Stimulated activated naive CD4-positive, alpha-beta T cell treated with Interleukin-2 at 50 U/mL for 16 hours (primary cell): ENCODE results near the gene ANGEL2.
"Not testable (repeated sequence)": the region's sequence is repeated elsewhere in the genome, so short reads cannot be mapped to it uniquely, and the experiment has no call there.

Experiments
- DNase-seq: peaks from one replicate; lab custom pipeline; 2025; lab: John Stamatoyannopoulos, UW

The ANGEL2 gene

GRCh38 chr1:213017447-213018273 is 2.0 kb upstream of the ANGEL2 start:
- no peak for DNase-seq

GRCh38 chr1:213014642-213015041 is 1.0 kb downstream of the ANGEL2 start:
- DNase-seq = no peak

- no peak for DNase-seq
Measured at GRCh38 chr1:213008564-213008963, 7.1 kb downstream of the ANGEL2 start.

GRCh38 chr1:213003256-213003655 is 12.4 kb downstream of the ANGEL2 start:
- DNase-seq = no peak

- DNase-seq = no peak
Measured at GRCh38 chr1:212994926-212995325, 20.7 kb downstream of the ANGEL2 start.

- DNase-seq = not testable (repeated sequence)
Measured at GRCh38 chr1:212993960-212994359, 21.7 kb downstream of the ANGEL2 start.

- DNase-seq = no peak
Measured at GRCh38 chr1:212990276-212990675, 25.4 kb downstream of the ANGEL2 start.

- DNase-seq = no peak
Measured at GRCh38 chr1:212987702-212988322, 27.9 kb downstream of the ANGEL2 start.

GRCh38 chr1:212986551-212986950 is 29.1 kb downstream of the ANGEL2 start:
- no peak for DNase-seq

GRCh38 chr1:212984522-212985291 is 31.0 kb downstream of the ANGEL2 start:
- DNase-seq = no peak

GRCh38 chr1:212983482-212983881 is 32.2 kb downstream of the ANGEL2 start:
- no peak for DNase-seq

GRCh38 chr1:212982430-212983152 is 33.1 kb downstream of the ANGEL2 start:
- no peak for DNase-seq

GRCh38 chr1:212981571-212982328 is 33.9 kb downstream of the ANGEL2 start:
- no peak for DNase-seq

GRCh38 chr1:212981025-212981495 is 34.6 kb downstream of the ANGEL2 start:
- no peak for DNase-seq

- DNase-seq = no peak
Measured at GRCh38 chr1:212980123-212980785, 35.4 kb downstream of the ANGEL2 start.

- peak; percentile 19 for DNase-seq
Measured at GRCh38 chr1:212979340-212980122, 36.1 kb downstream of the ANGEL2 start.

GRCh38 chr1:212977781-212978645 is 37.7 kb downstream of the ANGEL2 start:
- no peak for DNase-seq

- no peak for DNase-seq
Measured at GRCh38 chr1:212976586-212976985, 39.1 kb downstream of the ANGEL2 start.
